ENCODE data around the gene RUFY4. TPM values are rescaled to one million over a fixed set of nuclear protein-coding genes. Genes with fewer than 3 reads are reported as not detected.

Gene RUFY4
- total RNA-seq, 4 donors from 2014 or later, result 0.07 TPM; not detected in 3

- intact Hi-C loops (cut with DNase I; ENCODE audit: low total_unique reads), result no loop called here
Observed at GRCh38 chr2:218127929-218128455, 58.9 kb downstream of the RUFY4 start.

GRCh38 chr2:218128781-218129457 is 59.9 kb downstream of the RUFY4 start:
- Histone ChIP-seq H3K27ac (no peak overlapping the region), H3K9me3 (no peaks in the 10 kb centered on the region), H3K27me3 (no peaks in the 10 kb centered on the region), H3K36me3 (no peaks in the 10 kb centered on the region), H3K4me3 (no peak overlapping the region), H3K4me1 (no peaks in the 10 kb centered on the region)
- TF ChIP-seq CTCF (IDR thresholded peaks at IDR 0.05) (no peak), POLR2A (IDR thresholded peaks at IDR 0.05) (no peak)
- intact Hi-C loops (cut with DNase I; ENCODE audit: low total_unique reads), result no loop called here
- no peak for DNase-seq

More at GRCh38 chr2:218127929-218128455, 58.9 kb downstream of the RUFY4 start:
- Histone ChIP-seq H3K9me3 (peaks cover 0 to 5% of the 10 kb centered on the region in 2 donors), H3K4me3 (no peak overlapping the region), H3K27me3 (no peaks in the 10 kb centered on the region), H3K4me1 (no peaks in the 10 kb centered on the region), H3K36me3 (no peaks in the 10 kb centered on the region), H3K27ac (no peak overlapping the region)
- TF ChIP-seq CTCF (IDR thresholded peaks at IDR 0.05) (no peak), POLR2A (IDR thresholded peaks at IDR 0.05) (no peak)
- no peak for DNase-seq

GRCh38 chr2:218129458-218130135 is 60.5 kb downstream of the RUFY4 start:
- TF ChIP-seq POLR2A (IDR thresholded peaks at IDR 0.05) (no peak), CTCF (IDR thresholded peaks at IDR 0.05) (no peak)
- no peak for DNase-seq
- Histone ChIP-seq H3K36me3 (no peaks in the 10 kb centered on the region), H3K9me3 (no peaks in the 10 kb centered on the region), H3K4me3 (no peak overlapping the region), H3K27ac (no peak overlapping the region), H3K27me3 (no peaks in the 10 kb centered on the region), H3K4me1 (no peaks in the 10 kb centered on the region)
- intact Hi-C loops (cut with DNase I; ENCODE audit: low total_unique reads), result no loop called here

GRCh38 chr2:218130377-218130776 is 61.3 kb downstream of the RUFY4 start:
- TF ChIP-seq CTCF (IDR thresholded peaks at IDR 0.05), result no peak
- no peak for TF ChIP-seq POLR2A (IDR thresholded peaks at IDR 0.05)
- H3K27ac ChIP-seq, result no peak overlapping the region

GRCh38 chr2:218130822-218131221 is 61.8 kb downstream of the RUFY4 start:
- intact Hi-C loops (cut with DNase I; ENCODE audit: low total_unique reads), result no loop called here
- no peak for TF ChIP-seq POLR2A (IDR thresholded peaks at IDR 0.05)
- TF ChIP-seq CTCF (IDR thresholded peaks at IDR 0.05), result no peak
- no peaks in the 10 kb centered on the region for H3K27me3 ChIP-seq
- H3K36me3 ChIP-seq, result no peaks in the 10 kb centered on the region
- H3K4me3 ChIP-seq, result no peak overlapping the region
- no peaks in the 10 kb centered on the region for H3K4me1 ChIP-seq
- no peak overlapping the region for H3K27ac ChIP-seq
- no peaks in the 10 kb centered on the region for H3K9me3 ChIP-seq
- DNase-seq, result no peak

More at GRCh38 chr2:218130377-218130776, 61.3 kb downstream of the RUFY4 start:
- intact Hi-C loops (cut with DNase I; ENCODE audit: low total_unique reads), result no loop called here
- no peak overlapping the region for H3K4me3 ChIP-seq
- H3K9me3 ChIP-seq, result no peaks in the 10 kb centered on the region
- no peak for DNase-seq
- H3K27me3 ChIP-seq, result no peaks in the 10 kb centered on the region
- H3K36me3 ChIP-seq, result no peaks in the 10 kb centered on the region
- no peaks in the 10 kb centered on the region for H3K4me1 ChIP-seq
